Liver (tissue), 9 donors: ENCODE results near the gene SERINC5. TPM values are rescaled to one million over a fixed set of nuclear protein-coding genes. Genes with fewer than 3 reads are reported as not detected.
A peak's percentile ranks its signal among the peaks of the same experiment; 100 is the strongest.

Source experiments
- DNase-seq: peaks from one replicate; pipeline ENCODE4 v3.0.0-alpha.2; 2017; ENCODE audit warnings: low spot score
- H3K27ac ChIP-seq, 2 donors: one replicate each; pipeline ENCODE4 v1.7.0; 2013; ENCODE audit warnings: inconsistent platforms in 2 of 2, low read length in 2 of 2, control low read depth in 1 of 2, low read depth in 1 of 2, mild to moderate bottlenecking in 1 of 2
- H3K27me3 ChIP-seq, 4 donors: one replicate each; pipeline versions ENCODE4 v1.6.1 to v1.7.0; 2013; ENCODE audit warnings: low read length in 3 of 4, inconsistent platforms in 1 of 4, mild to moderate bottlenecking in 1 of 4, moderate library complexity in 1 of 4; ENCODE audit not compliant: control insufficient read depth in 4 of 4, insufficient read depth in 4 of 4
- H3K36me3 ChIP-seq, 4 donors: one replicate each; pipeline versions ENCODE4 v1.6.1 to v1.7.0; 2013; ENCODE audit warnings: low read length in 3 of 4, mild to moderate bottlenecking in 3 of 4, low read depth in 1 of 4, moderate library complexity in 1 of 4; ENCODE audit not compliant: control insufficient read depth in 4 of 4, insufficient read depth in 3 of 4
- H3K4me1 ChIP-seq, 4 donors: one replicate each; pipeline versions ENCODE4 v1.6.1 to v1.7.0; 2013; ENCODE audit warnings: low read length in 3 of 4, mild to moderate bottlenecking in 3 of 4, moderate library complexity in 1 of 4; ENCODE audit not compliant: control insufficient read depth in 4 of 4, insufficient read depth in 4 of 4
- H3K4me3 ChIP-seq, 3 donors: one replicate each; pipeline versions ENCODE4 v1.6.1 to v1.7.0; 2013; ENCODE audit warnings: low read length in 3 of 3, control low read depth in 1 of 3, low read depth in 1 of 3, mild to moderate bottlenecking in 1 of 3
- H3K9ac ChIP-seq, 2 donors: one replicate each; pipeline ENCODE4 v1.7.0; 2013; ENCODE audit warnings: low read length in 2 of 2, mild to moderate bottlenecking in 2 of 2, moderate library complexity in 2 of 2, control low read depth in 1 of 2, low read depth in 1 of 2
- H3K9me3 ChIP-seq, 4 donors: one replicate each; pipeline versions ENCODE4 v1.6.1 to v1.7.0; 2013; ENCODE audit warnings: low read length in 3 of 4; ENCODE audit not compliant: control insufficient read depth in 4 of 4
- ATF3 ChIP-seq: IDR thresholded peaks from 2 replicates; pipeline ENCODE4 v1.6.1; 2016; ENCODE audit warnings: antibody characterized with exemption
- EGR1 ChIP-seq, 2 donors: IDR thresholded peaks; 2 replicates each; pipeline ENCODE4 v1.6.1; 2016 to 2018; ENCODE audit warnings: antibody characterized with exemption in 2 of 2, low read depth in 2 of 2
- HNF4A ChIP-seq, 2 donors: conservative IDR thresholded peaks; 2 replicates each; pipeline ENCODE4 v1.6.1; 2016; ENCODE audit warnings: antibody characterized with exemption in 2 of 2, mild to moderate bottlenecking in 2 of 2
- HNF4G ChIP-seq: IDR thresholded peaks from 2 replicates; pipeline ENCODE4 v1.6.1; 2016; ENCODE audit warnings: antibody characterized with exemption
- JUND ChIP-seq, 2 donors: IDR thresholded peaks; 2 replicates each; pipeline ENCODE4 v1.6.1; 2016; ENCODE audit warnings: antibody characterized with exemption in 2 of 2
- NR2F2 ChIP-seq: IDR thresholded peaks from 2 replicates; pipeline ENCODE4 v1.6.1; 2016; ENCODE audit warnings: antibody characterized with exemption
- REST ChIP-seq: IDR thresholded peaks from 2 replicates; pipeline ENCODE4 v1.6.1; 2016; ENCODE audit warnings: antibody characterized with exemption, mild to moderate bottlenecking
- RXRA ChIP-seq, 2 donors: IDR thresholded peaks; 2 replicates each; pipeline ENCODE4 v1.6.1; 2017 to 2018; ENCODE audit warnings: antibody characterized with exemption in 2 of 2, mild to moderate bottlenecking in 1 of 2
- ZBTB33 ChIP-seq: IDR thresholded peaks from 2 replicates; pipeline ENCODE4 v1.6.1; 2016; ENCODE audit warnings: antibody characterized with exemption
- WGBS: extraction: QIAGEN DNeasy Blood & Tissue Kit; methylation state at CpG from one replicate; pipeline ENCODE4 v1.1.7; 2013; 5-methylcytosine and 5-hydroxymethylcytosine counted together
- polyA plus RNA-seq, 2 donors: library from polyadenylated mRNA; stranded (reverse) in 1 of 2; unstranded in 1 of 2; fragments of 200-250 nt in 1 of 2; fragments of >200 nt in 1 of 2; fragmentation: Nextera tagmentation in 1 of 2; extraction: Ambion mirVana in 1 of 2; gene quantifications; one replicate each; pipeline versions ENCODE4 v1.2.1 to v1.2.3, GENCODE V29; 2013 to 2015
- total RNA-seq, 2 donors: library from RNA; depleted of rRNA; stranded (reverse); fragments of >200 nt; gene quantifications; one replicate each; pipeline ENCODE4 v1.2.3, GENCODE V29; 2014
- donor health status: healthy.
- donor health status: healthy.
- donor health status: healthy.
- donor health status: healthy.
- donor health status: healthy.

Gene SERINC5
- total and polyA plus RNA-seq, 4 donors: 22.2 to 82.3 (median 32.0) TPM

- DNase-seq: no peak
- Histone ChIP-seq H3K9ac (no peak overlapping the region), H3K4me3 (no peak overlapping the region), H3K27ac (no peak overlapping the region), H3K36me3 (peaks cover 8 to 18% (median 9%) of the 10 kb centered on the region in 4 donors), H3K27me3 (no peaks in the 10 kb centered on the region), H3K4me1 (peaks cover 5 to 23% (median 12%) of the 10 kb centered on the region in 4 donors), H3K9me3 (no peaks in the 10 kb centered on the region)
- WGBS: 95% methylated on average over 3 of the region's 3 CpGs
- TF ChIP-seq HNF4A (conservative IDR thresholded peaks at IDR 0.05) (no peak), HNF4G (no peak), ATF3 (no peak), JUND (IDR thresholded peaks at IDR 0.05) (no peak), EGR1 (IDR thresholded peaks at IDR 0.05; ENCODE audit: low read depth in 2 of 2) (no peak), NR2F2 (no peak), REST (no peak), ZBTB33 (no peak)
Observed at GRCh38 chr5:80198920-80199319, 56.9 kb downstream of the SERINC5 start.

- no peaks in the 10 kb centered on the region for H3K9me3 ChIP-seq
- WGBS: 89% methylated on average over 11 of the region's 11 CpGs
- no peak overlapping the region for H3K4me3 ChIP-seq
- H3K36me3 ChIP-seq: peaks cover 8 to 18% (median 9%) of the 10 kb centered on the region in 4 donors
- H3K9ac ChIP-seq: no peak overlapping the region
- H3K27me3 ChIP-seq: no peaks in the 10 kb centered on the region
- DNase-seq: no peak
- no peak overlapping the region for H3K27ac ChIP-seq
- H3K4me1 ChIP-seq: peaks cover 8 to 23% (median 16%) of the 10 kb centered on the region in 4 donors
- TF ChIP-seq ATF3: no peak
Observed at GRCh38 chr5:80198399-80198798, 57.4 kb downstream of the SERINC5 start.

- Histone ChIP-seq H3K9me3 (no peaks in the 10 kb centered on the region), H3K27ac (peak overlapping the region in 1 of 2 donors; percentile 70), H3K27me3 (no peaks in the 10 kb centered on the region), H3K36me3 (peaks cover 2 to 10% (median 3%) of the 10 kb centered on the region in 4 donors), H3K4me3 (no peak overlapping the region), H3K9ac (no peak overlapping the region), H3K4me1 (peaks cover 18 to 37% (median 34%) of the 10 kb centered on the region in 4 donors)
- 86% methylated on average over 6 of the region's 6 CpGs for WGBS
- no peak for DNase-seq
- no peak for TF ChIP-seq REST
- TF ChIP-seq RXRA (IDR thresholded peaks at IDR 0.05): peak in 1 of 2 donors; percentile 75
Observed at GRCh38 chr5:80195837-80196400, 59.9 kb downstream of the SERINC5 start.
